DND-41 (cell line): ENCODE data around the gene TEAD1.

Source experiments
- ATAC-seq: fragments of 200-7000 bp; cut with Tn5 transposase; 3 replicates; pipeline ENCODE4 v1.9.1; 2021; ENCODE audit warnings: low read depth; ENCODE audit not compliant: insufficient read depth
- DNase-seq: peaks from one replicate; pipeline ENCODE4 v3.0.0-alpha.2; 2020
- H2AFZ ChIP-seq: 2 replicates; pipeline ENCODE4 v1.6.0; 2012; ENCODE audit warnings: low read depth, low read length
- H3K27ac ChIP-seq: 2 replicates; pipeline ENCODE4 v1.5.1; 2012; ENCODE audit warnings: low read length, inconsistent platforms
- H3K27me3 ChIP-seq: fragments of 200-600 bp; sonication (generic); 2 replicates; pipeline ENCODE4 v1.6.0; 2012; ENCODE audit warnings: low read length, mild to moderate bottlenecking, inconsistent platforms; ENCODE audit not compliant: insufficient read depth, poor library complexity
- H3K36me3 ChIP-seq: 2 replicates; pipeline ENCODE4 v1.5.1; 2012; ENCODE audit warnings: low read length, inconsistent platforms; ENCODE audit not compliant: insufficient read depth
- H3K4me1 ChIP-seq: 2 replicates; pipeline ENCODE4 v1.5.1; 2012; ENCODE audit warnings: mild to moderate bottlenecking, low read length; ENCODE audit not compliant: insufficient read depth
- H3K4me2 ChIP-seq: 2 replicates; pipeline ENCODE4 v1.6.0; 2012; ENCODE audit warnings: mild to moderate bottlenecking, moderate library complexity, low read length, inconsistent platforms; ENCODE audit not compliant: insufficient read depth
- H3K4me3 ChIP-seq, 2 experiments: fragments of 200-600 bp in 1 of 2; shearing (Covaris generic) in 1 of 2; 2 replicates each; pipeline ENCODE4 v1.5.1; 2012 to 2016; ENCODE audit warnings: inconsistent platforms in 2 of 2, low read length in 2 of 2, mild to moderate bottlenecking in 2 of 2, low read depth in 1 of 2, moderate library complexity in 1 of 2
- H3K79me2 ChIP-seq: 2 replicates; pipeline ENCODE4 v1.6.0; 2012; ENCODE audit warnings: low read length, inconsistent platforms; ENCODE audit not compliant: insufficient read depth
- H3K9ac ChIP-seq: 2 replicates; pipeline ENCODE4 v1.6.0; 2012; ENCODE audit warnings: low read depth, mild to moderate bottlenecking, inconsistent platforms, low read length, moderate library complexity
- H3K9me3 ChIP-seq: 2 replicates; pipeline ENCODE4 v1.5.1; 2012; ENCODE audit warnings: low read length, moderate library complexity, mild to moderate bottlenecking, inconsistent platforms; ENCODE audit not compliant: insufficient read depth, severe bottlenecking
- H4K20me1 ChIP-seq: 2 replicates; pipeline ENCODE4 v1.6.0; 2012; ENCODE audit warnings: low read length; ENCODE audit not compliant: insufficient read depth
- CTCF ChIP-seq: IDR thresholded peaks from 2 replicates; pipeline ENCODE4 v1.5.1; 2012; ENCODE audit warnings: borderline replicate concordance, low read length, moderate library complexity, mild to moderate bottlenecking; ENCODE audit not compliant: poor library complexity, severe bottlenecking; ENCODE audit errors: extremely low read depth
- EZH2 ChIP-seq: IDR thresholded peaks from 3 replicates; pipeline ENCODE4 v1.6.1; 2012; ENCODE audit warnings: borderline replicate concordance, low read depth, mild to moderate bottlenecking, moderate library complexity, low read length, inconsistent platforms; ENCODE audit not compliant: severe bottlenecking

The TEAD1 gene

GRCh38 chr11:12664385-12664784, 9.8 kb upstream of the TEAD1 start:
- no peak overlapping the region for H3K4me2 ChIP-seq
- H3K9me3 ChIP-seq = no peaks in the 10 kb centered on the region
- no peak overlapping the region for H3K27ac ChIP-seq
- no peak for DNase-seq
- TF ChIP-seq EZH2 = no peak
- no peak for TF ChIP-seq CTCF
- H3K4me1 ChIP-seq = no peaks in the 10 kb centered on the region
- H2AFZ ChIP-seq = no peak overlapping the region
- no peaks in the 10 kb centered on the region for H3K79me2 ChIP-seq
- no peaks in the 10 kb centered on the region for H3K36me3 ChIP-seq
- no peaks in the 10 kb centered on the region for H4K20me1 ChIP-seq
- H3K4me3 ChIP-seq = no peak overlapping the region
- no peak overlapping the region for H3K9ac ChIP-seq
- peaks cover 11% of the 10 kb centered on the region for H3K27me3 ChIP-seq
- no peak for ATAC-seq

GRCh38 chr11:12666915-12667314, 7.3 kb upstream of the TEAD1 start:
- no peak overlapping the region for H2AFZ ChIP-seq
- no peaks in the 10 kb centered on the region for H3K9me3 ChIP-seq
- no peaks in the 10 kb centered on the region for H3K36me3 ChIP-seq
- H4K20me1 ChIP-seq = no peaks in the 10 kb centered on the region
- no peaks in the 10 kb centered on the region for H3K4me1 ChIP-seq
- H3K4me2 ChIP-seq = no peak overlapping the region
- ATAC-seq = no peak
- no peak for TF ChIP-seq EZH2
- no peak for TF ChIP-seq CTCF
- no peak overlapping the region for H3K27ac ChIP-seq
- no peak overlapping the region for H3K4me3 ChIP-seq
- H3K9ac ChIP-seq = no peak overlapping the region
- H3K27me3 ChIP-seq = peaks cover 9% of the 10 kb centered on the region
- H3K79me2 ChIP-seq = no peaks in the 10 kb centered on the region
- no peak for DNase-seq

GRCh38 chr11:12667646-12668045, 6.6 kb upstream of the TEAD1 start:
- Histone ChIP-seq H4K20me1 (no peaks in the 10 kb centered on the region), H3K4me1 (no peaks in the 10 kb centered on the region), H3K79me2 (no peaks in the 10 kb centered on the region), H3K9ac (no peak overlapping the region), H3K27ac (no peak overlapping the region), H2AFZ (no peak overlapping the region), H3K27me3 (peaks cover 4% of the 10 kb centered on the region), H3K9me3 (no peaks in the 10 kb centered on the region), H3K4me2 (no peak overlapping the region), H3K4me3 (no peak overlapping the region), H3K36me3 (no peaks in the 10 kb centered on the region)
- no peak for DNase-seq
- no peak for TF ChIP-seq EZH2
- TF ChIP-seq CTCF = no peak
- no peak for ATAC-seq

GRCh38 chr11:12668166-12668565, 6.1 kb upstream of the TEAD1 start:
- no peak overlapping the region for H3K27ac ChIP-seq
- no peaks in the 10 kb centered on the region for H3K79me2 ChIP-seq
- no peak overlapping the region for H2AFZ ChIP-seq
- no peak overlapping the region for H3K4me2 ChIP-seq
- no peaks in the 10 kb centered on the region for H4K20me1 ChIP-seq
- ATAC-seq (no peak), DNase-seq (no peak)
- H3K27me3 ChIP-seq = peaks cover 4% of the 10 kb centered on the region
- no peaks in the 10 kb centered on the region for H3K4me1 ChIP-seq
- no peak overlapping the region for H3K9ac ChIP-seq
- TF ChIP-seq CTCF (no peak), EZH2 (no peak)
- no peaks in the 10 kb centered on the region for H3K9me3 ChIP-seq
- H3K36me3 ChIP-seq = no peaks in the 10 kb centered on the region
- H3K4me3 ChIP-seq = no peak overlapping the region
